ENCODE results near the gene STX3.
"Not testable (repeated sequence)": the region's sequence is repeated elsewhere in the genome, so short reads cannot be mapped to it uniquely, and the experiment has no call there.

The STX3 gene

GRCh38 chr11:59794417-59794816, 39.2 kb downstream of the STX3 start:
- DNase-seq, result no peak

GRCh38 chr11:59800390-59801025, 45.3 kb downstream of the STX3 start:
- DNase-seq, result no peak

- DNase-seq, result no peak
These were observed 46.1 kb downstream of the STX3 start for GRCh38 chr11:59801160-59801706.

- peak; percentile 84 for DNase-seq
These were observed 46.9 kb downstream of the STX3 start for GRCh38 chr11:59801981-59802638.

- peak; percentile 84 for DNase-seq
These were observed 47.5 kb downstream of the STX3 start for GRCh38 chr11:59802639-59803176.

- DNase-seq, result no peak
These were observed 48.9 kb downstream of the STX3 start for GRCh38 chr11:59804061-59804460.

- DNase-seq, result no peak
These were observed 52.0 kb downstream of the STX3 start for GRCh38 chr11:59807047-59807610.

- peak; percentile 86 for DNase-seq
These were observed 55.2 kb downstream of the STX3 start, which contains the start of gene MRPL16 for GRCh38 chr11:59810189-59810910. Gene MRPL16 (minus strand): TSS chr11:59810778. CDS start chr11:59810658, 120 bp downstream.

- DNase-seq, result no peak
These were observed 55.7 kb downstream of the STX3 start for GRCh38 chr11:59810911-59811259.

- DNase-seq, result no peak
These were observed 57.0 kb downstream of the STX3 start for GRCh38 chr11:59812220-59812619.

GRCh38 chr11:59813364-59813763, 58.2 kb downstream of the STX3 start:
- DNase-seq, result no peak

- DNase-seq, result no peak
These were observed 58.8 kb downstream of the STX3 start for GRCh38 chr11:59814021-59814420.

- no peak for DNase-seq
These were observed 60.6 kb downstream of the STX3 start for GRCh38 chr11:59815754-59816153.

- not testable (repeated sequence) for DNase-seq
These were observed 61.3 kb downstream of the STX3 start for GRCh38 chr11:59816434-59816833.

- no peak for DNase-seq
These were observed 63.4 kb downstream of the STX3 start for GRCh38 chr11:59818572-59818971.

- peak; percentile 35 for DNase-seq
These were observed 67.9 kb downstream of the STX3 start for GRCh38 chr11:59822989-59823566.

- DNase-seq, result no peak
These were observed 74.2 kb downstream of the STX3 start for GRCh38 chr11:59829358-59829757.

- DNase-seq, result no peak
These were observed 78.4 kb downstream of the STX3 start for GRCh38 chr11:59833602-59834001.

- no peak for DNase-seq
These were observed 84.4 kb downstream of the STX3 start for GRCh38 chr11:59839615-59840014.

- DNase-seq, result no peak
These were observed 86.3 kb downstream of the STX3 start for GRCh38 chr11:59841514-59841913.

GRCh38 chr11:59842316-59842715, 87.1 kb downstream of the STX3 start:
- DNase-seq, result no peak

- no peak for DNase-seq
These were observed 90.2 kb downstream of the STX3 start, which contains the start of gene CBLIF for GRCh38 chr11:59845399-59845798. Gene CBLIF (minus strand): TSS chr11:59845499. CDS start chr11:59845453, 46 bp downstream.

GRCh38 chr11:59846556-59846955, 91.4 kb downstream of the STX3 start:
- no peak for DNase-seq
